Measurements from ENCODE around the gene CXXC1. TPM values are rescaled to one million over a fixed set of nuclear protein-coding genes. Genes with fewer than 3 reads are reported as not detected.
"Not testable (repeated sequence)": the region's sequence is repeated elsewhere in the genome, so short reads cannot be mapped to it uniquely, and the experiment has no call there.

Gene CXXC1
- total RNA-seq, 1 donor from 2014 or later, result 32.6 TPM

- H3K27me3 ChIP-seq (ENCODE audit: control insufficient read depth, insufficient read depth, low read length), result no peaks in the 10 kb centered on the region
- DNase-seq (ENCODE audit: low read depth) (no peak), FAIRE-seq (peak; percentile 94)
- H3K36me3 ChIP-seq (ENCODE audit: control insufficient read depth, insufficient read depth, low read length), result no peaks in the 10 kb centered on the region
- no peak overlapping the region for H3K4me3 ChIP-seq (ENCODE audit: low read depth, low read length)
- TF ChIP-seq, protein P1, sequence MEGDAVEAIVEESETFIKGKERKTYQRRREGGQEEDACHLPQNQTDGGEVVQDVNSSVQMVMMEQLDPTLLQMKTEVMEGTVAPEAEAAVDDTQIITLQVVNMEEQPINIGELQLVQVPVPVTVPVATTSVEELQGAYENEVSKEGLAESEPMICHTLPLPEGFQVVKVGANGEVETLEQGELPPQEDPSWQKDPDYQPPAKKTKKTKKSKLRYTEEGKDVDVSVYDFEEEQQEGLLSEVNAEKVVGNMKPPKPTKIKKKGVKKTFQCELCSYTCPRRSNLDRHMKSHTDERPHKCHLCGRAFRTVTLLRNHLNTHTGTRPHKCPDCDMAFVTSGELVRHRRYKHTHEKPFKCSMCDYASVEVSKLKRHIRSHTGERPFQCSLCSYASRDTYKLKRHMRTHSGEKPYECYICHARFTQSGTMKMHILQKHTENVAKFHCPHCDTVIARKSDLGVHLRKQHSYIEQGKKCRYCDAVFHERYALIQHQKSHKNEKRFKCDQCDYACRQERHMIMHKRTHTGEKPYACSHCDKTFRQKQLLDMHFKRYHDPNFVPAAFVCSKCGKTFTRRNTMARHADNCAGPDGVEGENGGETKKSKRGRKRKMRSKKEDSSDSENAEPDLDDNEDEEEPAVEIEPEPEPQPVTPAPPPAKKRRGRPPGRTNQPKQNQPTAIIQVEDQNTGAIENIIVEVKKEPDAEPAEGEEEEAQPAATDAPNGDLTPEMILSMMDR (IDR thresholded peaks at IDR 0.05; ENCODE audit: insufficient read depth, low read length, severe bottlenecking), result no peak
These were observed 24.2 kb upstream of the CXXC1 start for GRCh38 chr18:50311650-50312049.

DNA sequence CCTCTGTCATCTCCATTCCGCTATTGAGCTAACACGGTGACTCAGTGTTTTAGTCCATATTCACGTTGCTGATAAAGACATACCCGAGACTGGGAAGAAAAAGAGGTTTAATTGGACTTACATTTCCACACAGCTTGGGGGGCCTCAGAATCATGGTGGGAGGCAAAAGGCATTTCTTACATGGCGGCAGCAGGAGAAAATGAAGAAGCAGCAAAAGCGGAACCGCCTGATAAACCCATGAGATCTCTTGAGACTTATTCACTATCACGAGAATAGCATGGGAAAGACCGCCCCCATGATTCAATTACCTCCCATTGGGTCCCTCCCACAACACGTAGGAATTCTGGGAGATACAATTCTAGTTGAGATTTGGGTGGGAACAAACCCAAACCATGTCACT lies 22.6 kb upstream of the CXXC1 start:
- TF ChIP-seq, protein P1 (IDR thresholded peaks at IDR 0.05; ENCODE audit: insufficient read depth, low read length, severe bottlenecking), result no peak
- FAIRE-seq (no peak), DNase-seq (ENCODE audit: low read depth) (no peak)

DNA sequence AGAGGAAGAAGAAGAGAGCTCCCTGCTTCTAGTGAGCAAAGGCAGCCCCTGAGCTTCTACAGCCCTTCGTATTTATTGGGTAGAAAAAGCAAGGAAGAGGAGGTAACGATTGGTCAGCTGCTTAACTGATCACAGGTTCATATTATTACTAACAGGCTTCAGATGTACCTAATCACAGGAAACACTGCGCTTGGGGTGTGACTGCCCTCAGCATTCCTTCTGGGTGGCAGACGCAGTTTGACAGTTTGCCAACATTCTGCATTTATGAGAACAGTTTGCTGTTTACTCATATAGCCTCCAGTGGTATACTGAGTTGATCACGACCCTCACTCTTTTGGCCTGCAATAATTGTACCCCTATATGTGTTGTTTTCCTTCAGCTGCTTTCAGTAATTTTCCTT lies 21.4 kb upstream of the CXXC1 start:
- FAIRE-seq; H3K4me3 ChIP-seq (ENCODE audit: low read depth, low read length); H3K27me3 ChIP-seq (ENCODE audit: control insufficient read depth, insufficient read depth, low read length); H3K36me3 ChIP-seq (ENCODE audit: control insufficient read depth, insufficient read depth, low read length): not testable (repeated sequence)
- peak; percentile 75 for DNase-seq (ENCODE audit: low read depth)

More for the DNA sequence above, 22.6 kb upstream of the CXXC1 start:
- Histone ChIP-seq H3K4me3 (ENCODE audit: low read depth, low read length) (no peak overlapping the region), H3K27me3 (ENCODE audit: control insufficient read depth, insufficient read depth, low read length) (no peaks in the 10 kb centered on the region), H3K36me3 (ENCODE audit: control insufficient read depth, insufficient read depth, low read length) (no peaks in the 10 kb centered on the region)

- peak; percentile 99 for FAIRE-seq
These were observed 20.4 kb upstream of the CXXC1 start for GRCh38 chr18:50307738-50308470.

GRCh38 chr18:50307400-50307737 lies 19.9 kb upstream of the CXXC1 start:
- DNase-seq (ENCODE audit: low read depth) (no peak), FAIRE-seq (no peak)
- H3K27me3 ChIP-seq (ENCODE audit: control insufficient read depth, insufficient read depth, low read length), result no peaks in the 10 kb centered on the region
- H3K36me3 ChIP-seq (ENCODE audit: control insufficient read depth, insufficient read depth, low read length), result no peaks in the 10 kb centered on the region
- H3K4me3 ChIP-seq (ENCODE audit: low read depth, low read length), result peak overlapping the region; percentile 46
- TF ChIP-seq, protein P1 (IDR thresholded peaks at IDR 0.05; ENCODE audit: insufficient read depth, low read length, severe bottlenecking), result no peak

More at GRCh38 chr18:50307738-50308470, 20.4 kb upstream of the CXXC1 start:
- TF ChIP-seq, protein P1 (IDR thresholded peaks at IDR 0.05; ENCODE audit: insufficient read depth, low read length, severe bottlenecking), result no peak
- Histone ChIP-seq H3K4me3 (ENCODE audit: low read depth, low read length) (peak overlapping the region; percentile 46), H3K27me3 (ENCODE audit: control insufficient read depth, insufficient read depth, low read length) (no peaks in the 10 kb centered on the region), H3K36me3 (ENCODE audit: control insufficient read depth, insufficient read depth, low read length) (no peaks in the 10 kb centered on the region)
- peak; percentile 97 for DNase-seq (ENCODE audit: low read depth)

GRCh38 chr18:50306944-50307343 lies 19.5 kb upstream of the CXXC1 start:
- Histone ChIP-seq H3K4me3 (ENCODE audit: low read depth, low read length) (no peak overlapping the region), H3K36me3 (ENCODE audit: control insufficient read depth, insufficient read depth, low read length) (no peaks in the 10 kb centered on the region), H3K27me3 (ENCODE audit: control insufficient read depth, insufficient read depth, low read length) (no peaks in the 10 kb centered on the region)
- TF ChIP-seq, protein P1 (IDR thresholded peaks at IDR 0.05; ENCODE audit: insufficient read depth, low read length, severe bottlenecking), result no peak
- peak; percentile 8 for DNase-seq (ENCODE audit: low read depth)
- no peak for FAIRE-seq
